T-helper 2 cell treated with Interferon-gamma antibody and Interleukin-4, amounts not matched to agents 100 ng/mL and 5 ng/mL, for 36 hours (primary cell): ENCODE measurements around the gene ARID1B. TPM values are rescaled to one million over a fixed set of nuclear protein-coding genes. Genes with fewer than 3 reads are reported as not detected.

Experiments used
- intact Hi-C: fragments of 100-400 bp; cut with micrococcal nuclease; formaldehyde crosslinking; loops from one replicate; pipeline ENCODE4 v1.15.1; 2023
- total RNA-seq: library from RNA; stranded (reverse); gene quantifications from 2 replicates; pipeline ENCODE4 v1.2.3, GENCODE V29; 2022

Gene ARID1B
- total RNA-seq, 1 donor from 2014 or later: 82.5 TPM

DNA sequence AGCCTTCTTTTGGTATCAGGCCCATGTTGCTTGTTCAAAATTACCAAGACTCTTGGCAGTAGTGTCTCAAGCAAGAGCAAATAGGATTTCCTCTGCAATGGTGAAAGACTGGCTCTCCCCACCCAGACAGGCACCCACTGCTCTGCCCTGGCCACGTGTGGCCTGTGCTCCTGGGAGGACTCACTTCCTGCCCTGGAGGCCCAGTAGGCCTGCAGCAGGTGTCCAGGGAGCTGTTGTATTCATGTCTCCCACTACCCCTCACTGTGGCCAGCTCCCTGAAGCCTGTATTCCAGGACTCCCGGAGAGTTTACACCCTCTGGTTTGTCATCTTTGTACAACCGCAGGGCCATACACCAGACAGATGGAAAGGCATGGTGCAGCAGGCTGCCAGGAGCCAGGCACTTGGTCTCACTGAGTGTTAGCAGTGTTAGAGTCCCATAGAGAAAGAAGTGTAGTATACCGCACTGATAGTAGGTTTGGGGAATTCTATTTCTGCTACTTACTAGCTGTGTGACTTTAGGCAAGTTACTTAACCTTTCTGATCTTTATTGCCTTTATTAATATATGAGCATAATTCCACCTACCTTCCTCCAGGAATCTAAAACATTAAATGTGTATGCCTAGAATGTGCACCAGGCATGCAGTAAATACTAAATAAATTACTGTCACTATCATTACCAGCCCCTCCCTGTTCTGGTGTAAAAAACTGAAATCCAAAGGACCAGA lies 386.4 kb downstream of the ARID1B start:
- intact Hi-C loops: no loop called here

DNA sequence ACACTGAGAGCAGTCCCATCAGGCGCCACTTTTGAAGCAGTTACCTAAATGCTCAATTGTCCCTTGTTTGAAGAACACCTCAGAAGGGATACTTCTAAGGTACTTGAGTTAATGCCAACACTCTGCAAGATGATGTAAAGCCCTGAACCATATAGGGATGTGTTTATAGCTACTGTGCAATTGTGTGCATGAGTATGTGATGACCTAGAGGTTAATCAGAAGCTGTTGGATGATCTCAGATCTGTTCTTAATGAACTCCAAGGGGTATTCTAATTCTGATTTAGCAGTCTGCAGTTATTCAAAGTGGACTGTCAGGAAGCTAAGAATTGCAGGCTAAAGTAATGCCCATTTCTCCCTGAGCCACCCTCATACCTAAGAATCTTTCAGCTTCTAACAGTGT lies 387.8 kb downstream of the ARID1B start:
- intact Hi-C loops: no loop called here

GRCh38 chr6:157166784-157167183 lies 389.6 kb downstream of the ARID1B start:
- intact Hi-C loops: no loop called here

DNA sequence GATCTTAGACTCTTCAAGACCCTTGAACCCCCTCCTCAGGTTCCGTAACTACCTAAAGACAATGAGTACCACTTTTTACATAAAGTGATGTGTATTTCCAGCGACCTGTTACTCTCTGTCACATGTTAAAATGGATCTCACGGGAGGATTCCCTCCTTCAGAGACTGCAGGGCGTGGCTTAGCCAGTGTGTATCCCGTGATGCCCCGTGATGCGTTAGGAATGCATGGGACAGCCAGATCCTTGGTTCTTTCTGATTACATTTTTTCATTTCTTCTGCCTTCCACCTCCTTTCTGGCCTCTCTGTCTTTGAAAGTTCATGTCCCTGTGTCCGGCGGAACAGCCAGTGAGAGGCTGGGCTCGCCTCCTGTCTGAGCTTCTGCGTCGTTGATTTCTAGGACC lies 390.7 kb downstream of the ARID1B start:
- intact Hi-C loops: no loop called here

DNA sequence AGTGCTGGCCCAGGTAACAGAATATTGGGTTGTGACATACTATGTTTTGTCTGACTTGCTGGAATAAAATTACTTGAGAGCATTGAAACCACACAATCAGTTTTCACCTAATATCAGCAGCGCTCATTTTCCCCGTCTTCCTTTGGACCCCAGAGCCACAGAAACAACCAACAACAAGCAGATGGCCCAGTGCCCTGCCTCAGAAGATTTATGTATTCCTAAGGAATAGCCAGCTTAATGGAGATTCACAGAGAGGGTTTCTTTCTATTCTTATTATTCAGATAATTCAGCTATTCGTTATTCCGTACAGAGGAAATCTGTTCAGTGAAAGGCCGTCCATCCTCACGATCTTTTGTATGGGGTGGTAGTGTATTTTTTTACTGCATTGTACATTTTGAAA lies 391.3 kb downstream of the ARID1B start:
- intact Hi-C loops: no loop called here

DNA sequence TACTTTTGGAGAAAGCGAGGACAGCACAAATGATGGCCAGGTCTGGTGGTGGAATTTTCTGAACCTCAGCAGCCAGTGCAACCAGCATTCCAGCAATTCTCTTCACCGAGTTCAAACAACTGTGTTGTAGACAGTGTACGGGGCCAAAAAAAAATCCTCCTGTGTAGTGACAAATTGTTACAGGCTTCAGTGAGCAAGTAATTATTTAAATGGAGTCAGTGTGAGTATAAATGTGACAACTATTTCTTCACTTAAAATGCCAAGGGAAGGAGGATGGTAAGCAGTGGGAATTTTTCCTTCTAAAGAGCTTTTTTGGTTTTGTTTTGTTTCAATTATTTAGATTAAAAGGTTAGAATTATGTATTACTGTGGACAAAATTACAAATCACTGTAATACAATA lies 392.0 kb downstream of the ARID1B start:
- intact Hi-C loops: no loop called here

DNA sequence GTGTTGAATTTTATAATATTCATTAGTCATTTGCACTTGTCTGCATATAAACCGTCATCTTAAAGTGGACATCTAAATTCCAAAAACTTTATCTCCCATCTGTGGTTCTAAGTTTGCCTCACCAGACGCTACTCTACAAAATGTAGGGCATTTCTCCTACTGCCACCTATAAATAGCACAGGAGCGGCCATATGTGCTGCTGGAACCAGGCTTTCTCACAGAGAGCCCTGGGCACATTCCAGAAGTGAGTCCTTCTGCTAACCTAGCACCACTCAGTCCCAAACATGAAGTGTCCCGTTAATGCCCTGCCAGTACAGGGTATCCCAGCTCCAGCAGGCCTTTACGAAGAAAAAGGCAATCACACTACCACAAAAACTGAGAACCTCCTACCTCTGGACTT lies 392.5 kb downstream of the ARID1B start:
- intact Hi-C loops: no loop called here

DNA sequence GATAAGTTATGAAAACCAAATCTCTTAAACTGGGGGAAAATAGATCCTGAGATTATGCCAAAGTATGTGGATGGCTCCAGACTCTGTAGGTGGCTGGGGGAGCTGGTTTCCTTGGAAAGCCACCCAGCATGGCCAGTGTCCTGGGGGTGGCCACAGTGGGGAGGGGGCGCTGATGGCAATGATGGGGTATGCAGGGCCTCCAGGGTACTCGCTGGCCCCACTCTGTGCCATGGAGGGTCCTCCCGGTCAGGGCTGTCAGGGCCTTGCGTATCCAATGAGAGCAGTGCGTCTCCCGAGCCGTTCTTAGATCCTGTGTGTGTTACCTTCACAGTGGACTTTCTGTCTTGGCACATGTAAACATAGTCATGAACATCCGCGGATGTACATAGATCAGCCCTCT lies 393.4 kb downstream of the ARID1B start:
- intact Hi-C loops: no loop called here

- intact Hi-C loops: no loop called here
Observed at GRCh38 chr6:157171801-157172200, 394.6 kb downstream of the ARID1B start.

- intact Hi-C loops: no loop called here
Observed at GRCh38 chr6:157172231-157172701, 395.1 kb downstream of the ARID1B start.

DNA sequence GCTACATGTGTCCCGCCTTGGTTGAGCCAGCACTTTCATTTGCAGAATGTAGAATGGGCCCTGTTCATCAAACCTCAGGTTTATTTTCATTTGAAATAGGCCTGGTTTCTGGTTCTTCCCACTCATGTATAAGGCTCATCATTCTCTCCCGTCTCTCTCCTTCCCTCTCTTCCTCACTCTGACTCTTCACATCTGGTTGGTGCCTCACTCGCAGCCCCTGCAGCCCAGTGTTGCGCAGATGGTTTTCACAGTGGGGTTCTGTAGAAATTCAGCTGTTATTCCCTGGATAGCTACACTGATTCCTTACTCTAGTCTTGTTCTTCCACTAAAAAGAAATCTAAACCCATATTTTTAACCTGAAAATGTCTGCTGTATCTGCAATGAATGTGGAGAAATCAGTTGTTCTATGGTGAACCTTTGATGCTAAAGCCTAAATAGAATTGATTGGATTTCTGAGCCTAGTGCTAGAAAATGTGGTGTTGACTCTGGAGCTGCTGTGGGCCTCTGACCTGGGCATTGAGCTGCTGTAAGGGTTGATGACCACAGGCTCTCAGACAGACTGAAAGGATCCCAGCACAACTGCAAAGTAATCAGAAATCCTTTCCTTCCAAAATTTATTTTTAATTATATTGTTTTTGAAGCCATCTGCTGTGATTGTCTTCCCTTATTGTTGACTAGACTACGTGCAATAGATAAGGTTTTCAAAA lies 395.8 kb downstream of the ARID1B start:
- intact Hi-C loops: no loop called here

DNA sequence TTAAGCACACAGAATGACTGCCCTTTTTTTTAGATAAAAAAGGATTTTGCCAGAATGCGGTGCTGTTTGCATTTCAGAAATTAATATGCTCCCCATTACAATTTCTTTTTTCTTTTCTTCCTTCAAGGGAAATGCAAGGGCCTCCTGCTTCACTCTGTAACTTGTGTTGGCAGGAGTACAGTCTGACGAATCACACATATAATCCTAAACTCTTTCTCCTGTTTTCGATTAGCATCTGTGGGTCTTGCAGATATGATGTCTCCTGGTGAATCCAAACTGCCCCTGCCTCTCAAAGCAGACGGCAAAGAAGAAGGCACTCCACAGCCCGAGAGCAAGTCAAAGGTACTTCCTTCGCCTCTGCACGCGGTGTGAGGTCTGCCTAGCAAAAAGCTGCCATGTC lies 396.6 kb downstream of the ARID1B start:
- intact Hi-C loops: no loop called here

- intact Hi-C loops: no loop called here
Observed at GRCh38 chr6:157174731-157175130, 397.6 kb downstream of the ARID1B start.

DNA sequence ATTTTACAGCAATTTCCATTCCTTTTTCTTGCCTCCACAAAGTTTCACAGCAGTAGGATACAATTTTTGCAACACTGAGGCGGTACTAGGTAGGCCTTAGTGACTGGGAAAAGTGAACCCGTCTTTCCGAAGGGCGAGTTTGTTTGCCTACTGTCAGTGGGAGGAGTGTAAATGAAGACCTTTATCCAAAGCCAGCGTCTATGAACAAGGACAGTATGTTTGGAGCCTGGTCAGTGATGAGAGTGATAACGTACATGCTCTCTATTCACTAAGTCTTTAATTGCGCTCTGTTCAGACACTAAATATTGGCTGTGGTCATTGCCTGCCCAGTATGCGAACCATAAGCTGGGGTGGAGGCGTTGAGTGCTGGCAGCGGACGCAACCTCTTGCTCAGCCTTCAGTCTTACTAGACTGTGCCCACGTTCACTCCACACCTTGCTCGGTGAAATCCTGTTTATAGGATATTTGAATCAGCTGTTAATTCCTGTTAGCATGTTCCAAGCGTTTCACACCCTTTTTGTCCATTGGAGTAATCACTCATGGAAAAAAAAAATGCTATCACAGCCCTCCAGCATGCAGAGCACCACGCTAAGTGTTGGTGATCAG lies 400.7 kb downstream of the ARID1B start:
- intact Hi-C loops: no loop called here

DNA sequence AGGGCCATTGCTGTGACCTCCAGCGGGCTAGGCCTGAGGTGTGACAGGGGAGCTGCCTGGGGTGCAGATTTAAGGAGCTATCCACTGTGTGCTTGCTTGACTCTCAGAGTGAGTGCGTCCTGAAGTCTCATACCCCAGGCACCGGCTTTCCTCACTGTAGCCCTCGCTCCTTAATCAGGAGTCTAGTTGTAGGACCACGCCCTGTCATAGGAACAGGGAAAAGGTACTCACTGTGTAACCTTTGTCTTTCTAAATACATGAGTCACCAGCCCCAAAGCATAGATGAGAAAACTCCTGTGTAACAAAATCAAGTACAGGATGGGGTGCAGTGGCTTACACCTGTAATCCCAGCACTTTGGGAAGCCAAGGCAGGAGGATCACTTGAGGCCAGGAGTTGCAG lies 404.5 kb downstream of the ARID1B start:
- intact Hi-C loops: loop anchor here (10.0 kb wide), 1 partner anchor 397 kb away; no protein-coding TSS in a partner anchor

GRCh38 chr6:157182503-157183264 lies 405.5 kb downstream of the ARID1B start:
- intact Hi-C loops: loop anchor here (10.0 kb wide), 1 partner anchor 398 kb away; no protein-coding TSS in a partner anchor

DNA sequence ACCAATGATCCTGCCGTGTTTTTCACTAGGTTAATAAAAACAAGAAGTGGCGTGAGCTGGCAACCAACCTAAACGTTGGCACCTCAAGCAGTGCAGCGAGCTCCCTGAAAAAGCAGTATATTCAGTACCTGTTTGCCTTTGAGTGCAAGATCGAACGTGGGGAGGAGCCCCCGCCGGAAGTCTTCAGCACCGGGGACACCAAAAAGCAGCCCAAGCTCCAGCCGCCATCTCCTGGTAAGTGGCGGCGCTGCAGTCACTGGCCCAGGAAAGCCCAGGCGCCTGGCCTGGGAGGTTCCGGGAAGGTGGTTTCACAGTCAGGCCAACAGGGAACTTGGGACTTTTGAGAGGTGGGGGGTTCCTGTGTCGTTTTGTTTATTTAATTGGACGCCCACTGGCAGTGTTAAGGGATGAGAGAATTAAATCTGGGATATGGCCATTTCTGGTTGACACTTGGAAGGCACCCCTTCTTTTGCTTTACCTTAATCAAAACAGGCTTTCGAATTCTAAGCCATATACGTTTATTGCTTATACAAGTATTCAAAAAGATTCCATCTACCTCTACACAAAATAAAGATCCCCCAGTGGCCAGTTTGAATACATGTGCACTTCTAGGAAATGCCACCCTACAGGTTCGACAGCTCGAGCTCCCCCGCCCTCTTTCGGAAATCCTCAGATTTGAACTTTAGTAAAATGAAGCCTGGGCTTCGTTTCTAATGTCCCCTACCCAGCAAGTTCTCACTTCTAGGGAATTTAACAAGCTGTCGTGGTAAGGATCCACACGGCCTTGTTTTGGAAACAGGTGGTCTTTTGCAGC lies 407.2 kb downstream of the ARID1B start:
- intact Hi-C loops: loop anchor here (1.0 to 10.0 kb wide), 3 partner anchors 150 to 620 kb away; no protein-coding TSS in a partner anchor

DNA sequence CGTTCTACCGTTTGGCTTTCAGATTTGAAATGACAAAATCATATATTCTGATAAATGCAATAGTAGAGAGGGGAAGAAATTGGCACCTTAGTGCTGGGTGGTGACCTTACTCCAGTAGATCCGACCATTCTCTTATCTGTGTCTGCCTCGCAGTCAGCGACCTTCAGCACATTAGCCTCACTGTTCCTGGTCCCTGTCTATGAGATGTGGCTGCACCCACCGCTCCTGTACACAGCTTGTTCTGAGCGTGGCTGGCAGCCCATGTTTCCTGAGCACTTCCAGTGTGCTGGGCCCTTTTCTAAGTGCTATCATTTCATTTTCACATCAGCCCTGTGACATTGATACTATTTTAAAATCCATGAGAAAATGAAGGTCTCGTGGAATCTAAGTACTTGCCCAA lies 408.0 kb downstream of the ARID1B start:
- intact Hi-C loops: loop anchor here (10.0 kb wide), 1 partner anchor 400 kb away; no protein-coding TSS in a partner anchor

DNA sequence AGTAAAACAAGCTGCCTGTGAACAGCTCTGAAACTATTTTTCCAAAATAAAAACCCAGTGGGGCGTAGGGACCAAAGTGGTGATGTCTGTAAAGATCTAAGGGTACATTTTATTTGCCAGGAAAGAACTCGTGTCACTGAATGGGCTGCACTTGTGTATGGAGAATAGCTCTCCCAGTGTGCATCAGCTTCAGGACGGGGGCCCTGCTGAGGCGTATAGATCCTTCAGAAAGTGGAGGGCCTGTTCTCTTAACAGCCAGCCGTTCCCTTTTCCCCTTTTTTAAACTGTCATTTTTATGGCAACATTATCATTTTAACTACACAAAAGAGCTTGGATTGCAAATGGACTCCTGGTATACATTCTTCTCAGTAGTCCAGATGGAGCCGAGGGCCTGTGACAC lies 408.8 kb downstream of the ARID1B start:
- intact Hi-C loops: loop anchor here (10.0 kb wide), 1 partner anchor 401 kb away; no protein-coding TSS in a partner anchor

- intact Hi-C loops: loop anchor here (10.0 kb wide), 1 partner anchor 402 kb away; no protein-coding TSS in a partner anchor
Observed at GRCh38 chr6:157186785-157187181, 409.6 kb downstream of the ARID1B start.
